NT2/D1 (cell line): ENCODE results near the gene LARGE1.

Experiments used
- DNase-seq: peaks from one replicate; pipeline ENCODE4 v3.0.0-alpha.2; 2011; ENCODE audit warnings: low read depth, low spot score
- H3K27me3 ChIP-seq: 2 replicates; pipeline ENCODE4 v1.6.0; 2011; ENCODE audit warnings: mild to moderate bottlenecking; ENCODE audit not compliant: insufficient read length, insufficient read depth
- H3K36me3 ChIP-seq: 2 replicates; pipeline ENCODE4 v1.6.1; 2011; ENCODE audit warnings: mild to moderate bottlenecking, low read length, mixed read lengths; ENCODE audit not compliant: insufficient read depth, insufficient read length
- H3K4me1 ChIP-seq: 2 replicates; pipeline ENCODE4 v1.5.1; 2011; ENCODE audit not compliant: insufficient read depth, insufficient read length
- H3K4me3 ChIP-seq: 2 replicates; pipeline ENCODE4 v1.5.1; 2011; ENCODE audit warnings: low read depth; ENCODE audit not compliant: insufficient read length
- H3K9ac ChIP-seq: 2 replicates; pipeline ENCODE4 v1.6.0; 2011; ENCODE audit warnings: low read depth; ENCODE audit not compliant: insufficient read length
- H3K9me3 ChIP-seq: 2 replicates; pipeline ENCODE4 v1.5.1; 2011; ENCODE audit warnings: mild to moderate bottlenecking, low read length; ENCODE audit not compliant: insufficient read depth
- SUZ12 ChIP-seq: IDR thresholded peaks from 2 replicates; pipeline ENCODE4 v1.6.1; 2011; ENCODE audit not compliant: insufficient read length, insufficient read depth; ENCODE audit errors: extremely low read depth
- YY1 ChIP-seq: IDR thresholded peaks from 2 replicates; pipeline ENCODE4 v1.6.1; 2011; ENCODE audit not compliant: insufficient read length, insufficient read depth
- ZNF274 ChIP-seq: IDR thresholded peaks from 2 replicates; pipeline ENCODE4 v1.6.1; 2011; ENCODE audit warnings: mild to moderate bottlenecking, low read depth, low read length

LARGE1 gene

GRCh38 chr22:33331017-33331416, 589.3 kb downstream of the LARGE1 start:
- H3K4me1 ChIP-seq, result no peaks in the 10 kb centered on the region
- H3K9ac ChIP-seq, result no peak overlapping the region
- H3K4me3 ChIP-seq, result no peak overlapping the region
- no peaks in the 10 kb centered on the region for H3K36me3 ChIP-seq
- H3K9me3 ChIP-seq, result peaks cover 8% of the 10 kb centered on the region; the same call in 1 of the 2 replicates
- H3K27me3 ChIP-seq, result no peaks in the 10 kb centered on the region
- no peak for TF ChIP-seq SUZ12
- no peak for DNase-seq

GRCh38 chr22:33330534-33330933, 589.7 kb downstream of the LARGE1 start:
- no peak for TF ChIP-seq SUZ12
- TF ChIP-seq YY1, result no peak
- TF ChIP-seq ZNF274, result no peak
- Histone ChIP-seq H3K9me3 (peaks cover 8% of the 10 kb centered on the region; the same call in 1 of the 2 replicates), H3K4me1 (no peaks in the 10 kb centered on the region), H3K4me3 (no peak overlapping the region), H3K9ac (no peak overlapping the region), H3K36me3 (no peaks in the 10 kb centered on the region), H3K27me3 (no peaks in the 10 kb centered on the region)
- no peak for DNase-seq

GRCh38 chr22:33329398-33329797, 590.9 kb downstream of the LARGE1 start:
- H3K36me3 ChIP-seq, result no peaks in the 10 kb centered on the region
- TF ChIP-seq ZNF274, result no peak
- no peak for TF ChIP-seq SUZ12
- no peak for TF ChIP-seq YY1
- H3K4me1 ChIP-seq, result peaks cover 2% of the 10 kb centered on the region
- peaks cover 8% of the 10 kb centered on the region; the same call in 1 of the 2 replicates for H3K9me3 ChIP-seq
- H3K27me3 ChIP-seq, result no peaks in the 10 kb centered on the region
- no peak for DNase-seq
- no peak overlapping the region for H3K4me3 ChIP-seq
- H3K9ac ChIP-seq, result no peak overlapping the region

- no peak for DNase-seq
These were observed 591.4 kb downstream of the LARGE1 start for GRCh38 chr22:33328789-33329296.

GRCh38 chr22:33327348-33327860, 592.9 kb downstream of the LARGE1 start:
- H3K27me3 ChIP-seq, result no peaks in the 10 kb centered on the region
- H3K36me3 ChIP-seq, result no peaks in the 10 kb centered on the region
- no peak overlapping the region for H3K9ac ChIP-seq
- no peak for TF ChIP-seq SUZ12
- TF ChIP-seq ZNF274, result no peak
- TF ChIP-seq YY1, result no peak
- H3K4me1 ChIP-seq, result peaks cover 3% of the 10 kb centered on the region
- H3K9me3 ChIP-seq, result peaks cover 8% of the 10 kb centered on the region; the same call in 1 of the 2 replicates
- H3K4me3 ChIP-seq, result no peak overlapping the region
- DNase-seq, result no peak

More at GRCh38 chr22:33328789-33329296, 591.4 kb downstream of the LARGE1 start:
- TF ChIP-seq ZNF274, result no peak
- TF ChIP-seq SUZ12, result no peak
- TF ChIP-seq YY1, result no peak
- Histone ChIP-seq H3K27me3 (no peaks in the 10 kb centered on the region), H3K9me3 (peaks cover 8% of the 10 kb centered on the region; the same call in 1 of the 2 replicates), H3K9ac (no peak overlapping the region), H3K4me1 (peaks cover 3% of the 10 kb centered on the region), H3K36me3 (no peaks in the 10 kb centered on the region), H3K4me3 (no peak overlapping the region)

GRCh38 chr22:33326540-33327295, 593.6 kb downstream of the LARGE1 start:
- H3K9ac ChIP-seq, result no peak overlapping the region
- H3K36me3 ChIP-seq, result no peaks in the 10 kb centered on the region
- no peaks in the 10 kb centered on the region for H3K27me3 ChIP-seq
- DNase-seq, result no peak
- peaks cover 3% of the 10 kb centered on the region for H3K4me1 ChIP-seq
- H3K9me3 ChIP-seq, result peaks cover 8% of the 10 kb centered on the region; the same call in 1 of the 2 replicates
- no peak overlapping the region for H3K4me3 ChIP-seq
- TF ChIP-seq SUZ12 (no peak), YY1 (no peak), ZNF274 (no peak)
